ENCODE data around the gene SLC17A2.
"Not testable (repeated sequence)": the region's sequence is repeated elsewhere in the genome, so short reads cannot be mapped to it uniquely, and the experiment has no call there.

SLC17A2 gene

DNA sequence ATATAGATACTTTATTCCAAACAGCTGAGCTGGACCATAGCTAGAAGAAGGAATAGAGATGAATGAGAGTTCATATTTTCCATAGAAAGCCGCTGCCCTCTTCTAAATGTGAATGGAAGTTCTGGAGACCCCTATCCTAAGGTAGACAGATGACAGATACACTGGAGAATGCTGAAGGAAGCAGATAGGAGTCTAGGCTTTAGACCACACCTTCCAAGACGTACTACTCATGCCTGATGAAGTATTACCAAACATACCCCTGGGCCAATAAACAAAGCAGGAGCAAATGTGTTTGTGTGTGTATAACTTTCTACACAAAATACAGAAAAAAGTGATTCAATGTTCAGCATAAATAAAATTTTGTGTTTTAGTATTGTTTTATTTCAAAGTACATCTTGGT lies 9.1 kb upstream of the SLC17A2 start:
- ChIA-PET POLR2A (no interaction called here), CTCF (interaction anchor here (1.5 to 2.3 kb wide), 3 partner anchors 13 to 716 kb away, joined by 3 to 6 read pairs (median 4); no protein-coding TSS in a partner anchor)
- no peak for DNase-seq (ENCODE audit: extremely low spot score)
- TF ChIP-seq, protein P1, sequence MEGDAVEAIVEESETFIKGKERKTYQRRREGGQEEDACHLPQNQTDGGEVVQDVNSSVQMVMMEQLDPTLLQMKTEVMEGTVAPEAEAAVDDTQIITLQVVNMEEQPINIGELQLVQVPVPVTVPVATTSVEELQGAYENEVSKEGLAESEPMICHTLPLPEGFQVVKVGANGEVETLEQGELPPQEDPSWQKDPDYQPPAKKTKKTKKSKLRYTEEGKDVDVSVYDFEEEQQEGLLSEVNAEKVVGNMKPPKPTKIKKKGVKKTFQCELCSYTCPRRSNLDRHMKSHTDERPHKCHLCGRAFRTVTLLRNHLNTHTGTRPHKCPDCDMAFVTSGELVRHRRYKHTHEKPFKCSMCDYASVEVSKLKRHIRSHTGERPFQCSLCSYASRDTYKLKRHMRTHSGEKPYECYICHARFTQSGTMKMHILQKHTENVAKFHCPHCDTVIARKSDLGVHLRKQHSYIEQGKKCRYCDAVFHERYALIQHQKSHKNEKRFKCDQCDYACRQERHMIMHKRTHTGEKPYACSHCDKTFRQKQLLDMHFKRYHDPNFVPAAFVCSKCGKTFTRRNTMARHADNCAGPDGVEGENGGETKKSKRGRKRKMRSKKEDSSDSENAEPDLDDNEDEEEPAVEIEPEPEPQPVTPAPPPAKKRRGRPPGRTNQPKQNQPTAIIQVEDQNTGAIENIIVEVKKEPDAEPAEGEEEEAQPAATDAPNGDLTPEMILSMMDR (IDR thresholded peaks at IDR 0.05; ENCODE audit: control extremely low read depth, extremely low read depth, low read depth, missing control alignments) = no peak

DNA sequence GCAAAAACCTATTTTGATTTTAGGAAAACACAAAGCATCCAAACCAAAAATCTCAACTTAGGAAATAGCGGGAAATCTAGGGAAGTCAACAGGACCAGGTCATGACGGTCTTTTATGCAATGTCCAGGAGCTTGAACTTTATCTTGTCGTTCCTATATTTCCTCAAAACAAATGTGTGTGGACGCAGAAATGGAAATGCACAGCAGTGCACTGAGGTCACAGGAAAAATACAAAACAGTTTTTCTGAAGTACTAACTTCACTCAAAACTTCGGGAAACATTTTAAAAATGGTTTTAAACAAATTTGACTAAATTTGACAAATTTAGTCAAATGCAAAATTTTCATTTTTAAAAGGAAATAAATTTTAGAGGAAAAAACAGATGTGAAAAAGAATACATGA lies 5.5 kb upstream of the SLC17A2 start:
- DNase-seq (ENCODE audit: extremely low spot score) = no peak
- TF ChIP-seq, protein P1 (IDR thresholded peaks at IDR 0.05; ENCODE audit: control extremely low read depth, extremely low read depth, low read depth, missing control alignments) = no peak
- POLR2A ChIA-PET = no interaction called here
- CTCF ChIA-PET = interaction anchor here (1.0 to 1.3 kb wide), 2 partner anchors 10 to 15 kb away, joined by 3 read pairs; no protein-coding TSS in a partner anchor

- TF ChIP-seq, protein P1 (IDR thresholded peaks at IDR 0.05; ENCODE audit: control extremely low read depth, extremely low read depth, low read depth, missing control alignments) = no peak
- ChIA-PET POLR2A (no interaction called here), CTCF (interaction anchor here (1.3 to 2.3 kb wide), 2 partner anchors 8 to 9 kb away, joined by 3 to 9 read pairs; no protein-coding TSS in a partner anchor)
- no peak for DNase-seq (ENCODE audit: extremely low spot score)
Observed at GRCh38 chr6:25934735-25935313, 4.3 kb upstream of the SLC17A2 start.

DNA sequence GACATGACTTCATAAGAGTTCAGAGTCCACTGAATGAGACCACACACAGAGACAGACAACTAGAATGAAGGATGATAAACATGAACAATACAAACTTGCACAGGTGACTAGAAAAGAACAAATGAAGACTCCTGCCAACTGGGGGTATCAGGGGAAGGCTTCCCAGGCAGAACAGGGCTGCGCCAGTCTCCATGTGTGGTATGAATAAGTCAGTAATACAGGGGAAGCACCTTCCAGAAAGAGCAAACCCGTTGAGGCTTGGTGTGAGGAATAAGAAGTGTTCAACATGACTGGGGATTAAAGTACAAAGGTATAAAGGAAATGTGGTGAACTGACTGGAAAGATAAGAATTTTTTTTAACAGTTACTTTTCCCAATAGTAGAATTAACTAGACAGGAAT lies 3.7 kb upstream of the SLC17A2 start:
- POLR2A ChIA-PET = no interaction called here
- TF ChIP-seq, protein P1 (IDR thresholded peaks at IDR 0.05; ENCODE audit: control extremely low read depth, extremely low read depth, low read depth, missing control alignments) = no peak
- CTCF ChIA-PET = interaction anchor here (1.2 to 2.3 kb wide), 2 partner anchors 9 to 69 kb away, joined by 3 to 9 read pairs; no protein-coding TSS in a partner anchor
- no peak for DNase-seq (ENCODE audit: extremely low spot score)

DNA sequence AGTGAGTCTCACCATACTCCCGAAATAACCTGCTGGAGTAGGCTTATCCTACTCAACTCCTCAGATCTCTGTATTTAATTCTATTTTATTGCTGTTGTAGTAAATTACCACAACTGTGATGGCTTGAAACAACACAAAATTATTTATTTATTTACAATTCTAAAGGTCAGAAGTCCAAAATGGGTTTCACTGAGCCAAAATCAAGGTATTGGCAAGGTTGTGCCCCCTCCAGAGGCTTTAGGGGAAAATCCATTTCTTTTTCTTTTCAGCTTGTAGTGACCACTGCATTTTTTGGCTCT lies 869 bp upstream of the SLC17A2 start:
- CTCF ChIA-PET = interaction anchor here (1.5 kb wide), 1 partner anchor 12 kb away, joined by 3 read pairs; no protein-coding TSS in a partner anchor
- no peak for DNase-seq (ENCODE audit: extremely low spot score)
- POLR2A ChIA-PET = no interaction called here
- TF ChIP-seq, protein P1 (IDR thresholded peaks at IDR 0.05; ENCODE audit: control extremely low read depth, extremely low read depth, low read depth, missing control alignments) = no peak

GRCh38 chr6:25929785-25930184 lies 706 bp downstream of the SLC17A2 start:
- CTCF ChIA-PET; DNase-seq (ENCODE audit: extremely low spot score); POLR2A ChIA-PET: not testable (repeated sequence)

GRCh38 chr6:25928562-25929324 lies 1.7 kb downstream of the SLC17A2 start:
- POLR2A ChIA-PET = no interaction called here
- CTCF ChIA-PET = interaction anchor here (1.0 kb wide), 1 partner anchor 9 kb away, joined by 5 read pairs; no protein-coding TSS in a partner anchor
- TF ChIP-seq, protein P1 (IDR thresholded peaks at IDR 0.05; ENCODE audit: control extremely low read depth, extremely low read depth, low read depth, missing control alignments) = no peak
- DNase-seq (ENCODE audit: extremely low spot score) = no peak
